Mucosa of descending colon (tissue), 3 donors: Measurements from ENCODE around the gene CLEC16A. TPM values are rescaled to one million over a fixed set of nuclear protein-coding genes. Genes with fewer than 3 reads are reported as not detected.

Experiments
- ATAC-seq: fragments of 200-7000 bp; cut with Tn5 transposase; one replicate; pipeline ENCODE4 v1.9.1; 2020; ENCODE audit warnings: mild to moderate bottlenecking, moderate library complexity
- DNase-seq, 3 donors: peaks; one replicate each; pipeline ENCODE4 v3.0.0-alpha.2; 2020
- H3K36me3 ChIP-seq: fragments of 200-600 bp; one replicate; pipeline ENCODE4 v1.8.0; 2021; ENCODE audit warnings: low read depth, mild to moderate bottlenecking
- H3K4me1 ChIP-seq: fragments of 200-600 bp; one replicate; pipeline ENCODE4 v1.8.0; 2021; ENCODE audit warnings: low read depth, mild to moderate bottlenecking
- H3K4me3 ChIP-seq: fragments of 200-600 bp; one replicate; pipeline ENCODE4 v1.8.0; 2021; ENCODE audit warnings: mild to moderate bottlenecking
- H3K9me3 ChIP-seq: fragments of 200-600 bp; one replicate; pipeline ENCODE4 v1.8.0; 2021; ENCODE audit warnings: mild to moderate bottlenecking
- intact Hi-C, 2 donors: fragments of 100-400 bp; cut with DNase I in 1 of 2; cut with micrococcal nuclease in 1 of 2; formaldehyde crosslinking; loops; one replicate each; pipeline versions ENCODE4 v1.11.0 to v1.11.1; 2022; cut with DNase I, micrococcal nuclease
- total RNA-seq, 3 donors: library from RNA; stranded (reverse); fragmentation: NEBNext Ultra II Directional in 2 of 3; extraction: Animal tissue kit (Norgen Biotek cat#: 25700) in 2 of 3; gene quantifications; one replicate each; pipeline versions ENCODE4 v1.2.1 to v1.2.4, GENCODE V29; 2021 to 2023
- TF ChIP-seq, protein P1 (sequence below): fragments of 200-600 bp; IDR thresholded peaks from one replicate; pipeline ENCODE4 v1.8.0; 2022; ENCODE audit warnings: antibody characterized with exemption, mild to moderate bottlenecking
- donor health status: DM: no; HTN: no; CAD: no; lungs with moderate emphysema.
- donor health status: DM: no; HTN: no; CAD: no.
- donor health status: DM: no; HTN: yes; CAD: no.

The CLEC16A gene
- total RNA-seq, 3 donors from 2014 or later, result 30.3 to 38.1 (median 37.1) TPM

DNA sequence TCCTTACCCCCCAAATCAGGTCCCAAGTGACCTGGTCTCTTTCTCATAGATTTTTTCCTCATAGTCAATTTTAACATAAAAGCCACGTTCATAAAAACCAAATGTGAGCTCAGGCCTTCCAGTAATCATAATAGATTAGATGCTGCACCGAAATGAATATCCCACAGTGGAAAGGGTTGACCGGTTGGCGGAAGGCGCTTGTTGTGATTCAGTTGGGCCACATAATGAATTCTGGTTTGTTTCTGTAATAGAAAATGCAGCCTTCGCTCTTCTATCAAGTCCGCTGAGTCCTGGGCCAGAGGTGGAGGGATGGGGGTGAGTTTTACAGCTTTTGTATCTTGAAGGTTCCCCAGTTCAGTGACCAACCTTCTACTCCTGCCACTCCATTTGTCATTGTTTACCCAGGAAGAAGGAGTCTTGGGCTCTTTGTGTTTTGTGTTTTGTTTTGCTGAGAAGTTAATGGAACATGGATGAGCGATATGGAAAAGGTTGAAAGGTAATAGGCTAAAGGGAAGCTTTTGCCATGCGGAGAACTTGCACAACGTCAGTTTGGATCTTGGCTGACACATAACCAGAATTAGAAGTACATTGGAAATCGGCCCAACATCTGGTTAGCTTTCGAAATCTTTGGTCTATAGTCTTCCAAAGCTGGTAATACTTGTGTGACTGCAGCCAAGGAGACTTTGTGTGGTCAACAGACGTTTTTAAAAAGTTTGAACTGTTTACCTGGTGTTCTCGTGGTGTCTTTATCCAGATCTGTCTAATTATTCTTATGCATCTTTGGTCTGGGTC, 89.5 kb downstream of the CLEC16A start:
- no peaks in the 10 kb centered on the region for H3K4me1 ChIP-seq
- no peak overlapping the region for H3K4me3 ChIP-seq
- no peaks in the 10 kb centered on the region for H3K36me3 ChIP-seq
- TF ChIP-seq, protein P1, sequence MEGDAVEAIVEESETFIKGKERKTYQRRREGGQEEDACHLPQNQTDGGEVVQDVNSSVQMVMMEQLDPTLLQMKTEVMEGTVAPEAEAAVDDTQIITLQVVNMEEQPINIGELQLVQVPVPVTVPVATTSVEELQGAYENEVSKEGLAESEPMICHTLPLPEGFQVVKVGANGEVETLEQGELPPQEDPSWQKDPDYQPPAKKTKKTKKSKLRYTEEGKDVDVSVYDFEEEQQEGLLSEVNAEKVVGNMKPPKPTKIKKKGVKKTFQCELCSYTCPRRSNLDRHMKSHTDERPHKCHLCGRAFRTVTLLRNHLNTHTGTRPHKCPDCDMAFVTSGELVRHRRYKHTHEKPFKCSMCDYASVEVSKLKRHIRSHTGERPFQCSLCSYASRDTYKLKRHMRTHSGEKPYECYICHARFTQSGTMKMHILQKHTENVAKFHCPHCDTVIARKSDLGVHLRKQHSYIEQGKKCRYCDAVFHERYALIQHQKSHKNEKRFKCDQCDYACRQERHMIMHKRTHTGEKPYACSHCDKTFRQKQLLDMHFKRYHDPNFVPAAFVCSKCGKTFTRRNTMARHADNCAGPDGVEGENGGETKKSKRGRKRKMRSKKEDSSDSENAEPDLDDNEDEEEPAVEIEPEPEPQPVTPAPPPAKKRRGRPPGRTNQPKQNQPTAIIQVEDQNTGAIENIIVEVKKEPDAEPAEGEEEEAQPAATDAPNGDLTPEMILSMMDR, result no peak
- H3K9me3 ChIP-seq, result no peaks in the 10 kb centered on the region
- DNase-seq (peak in 1 of 3 donors; percentile 44), ATAC-seq (no peak)
- intact Hi-C loops, result no loop called here

DNA sequence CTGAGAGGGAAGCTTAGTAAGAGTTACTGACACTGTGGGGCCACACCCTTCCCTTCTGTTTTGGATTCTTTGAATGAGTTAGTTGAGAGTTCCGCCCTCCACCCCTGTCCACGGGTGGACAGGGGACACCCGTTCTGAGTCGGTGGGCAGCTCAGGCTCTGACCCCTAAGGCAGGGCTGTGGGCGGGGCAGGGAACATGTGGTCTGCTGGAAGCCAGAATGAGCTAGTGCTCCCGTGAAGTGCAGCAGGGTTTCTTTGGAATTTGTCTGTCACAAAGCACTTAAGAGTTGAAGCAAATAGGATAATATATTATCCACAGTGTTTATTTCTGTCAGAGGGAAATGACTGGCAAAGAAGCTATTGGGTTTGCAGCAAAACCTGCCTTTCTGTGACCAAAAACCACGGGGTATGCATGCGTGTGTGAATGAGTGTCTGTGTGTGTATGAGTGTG, 90.1 kb downstream of the CLEC16A start:
- TF ChIP-seq, protein P1, result no peak
- intact Hi-C loops, result no loop called here
- H3K36me3 ChIP-seq, result no peaks in the 10 kb centered on the region
- no peaks in the 10 kb centered on the region for H3K4me1 ChIP-seq
- ATAC-seq (no peak), DNase-seq (peak in 1 of 3 donors; percentile 14)
- H3K4me3 ChIP-seq, result no peak overlapping the region
- no peaks in the 10 kb centered on the region for H3K9me3 ChIP-seq

DNA sequence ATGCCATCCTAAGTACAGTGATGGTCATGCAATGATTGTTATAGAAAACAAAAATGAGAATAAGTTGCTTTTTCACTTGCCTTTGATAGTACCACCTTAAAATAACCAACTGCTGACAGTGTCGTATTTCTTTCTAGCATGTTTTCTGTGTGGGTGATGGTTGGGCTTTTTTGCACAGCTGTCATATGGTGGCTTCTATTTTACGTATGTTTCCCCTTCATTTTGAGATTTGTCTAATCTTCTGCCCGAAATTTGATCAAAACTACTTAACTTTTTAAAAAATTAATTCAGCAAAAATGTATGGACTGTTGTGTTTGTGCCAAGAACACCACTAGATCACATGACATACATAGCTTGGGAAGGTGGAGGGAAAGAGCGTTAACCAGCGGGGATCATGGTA, 90.7 kb downstream of the CLEC16A start:
- DNase-seq (no peak), ATAC-seq (no peak)
- TF ChIP-seq, protein P1, result no peak
- no peak overlapping the region for H3K4me3 ChIP-seq
- no peaks in the 10 kb centered on the region for H3K36me3 ChIP-seq
- intact Hi-C loops, result no loop called here
- H3K9me3 ChIP-seq, result no peaks in the 10 kb centered on the region
- no peaks in the 10 kb centered on the region for H3K4me1 ChIP-seq

DNA sequence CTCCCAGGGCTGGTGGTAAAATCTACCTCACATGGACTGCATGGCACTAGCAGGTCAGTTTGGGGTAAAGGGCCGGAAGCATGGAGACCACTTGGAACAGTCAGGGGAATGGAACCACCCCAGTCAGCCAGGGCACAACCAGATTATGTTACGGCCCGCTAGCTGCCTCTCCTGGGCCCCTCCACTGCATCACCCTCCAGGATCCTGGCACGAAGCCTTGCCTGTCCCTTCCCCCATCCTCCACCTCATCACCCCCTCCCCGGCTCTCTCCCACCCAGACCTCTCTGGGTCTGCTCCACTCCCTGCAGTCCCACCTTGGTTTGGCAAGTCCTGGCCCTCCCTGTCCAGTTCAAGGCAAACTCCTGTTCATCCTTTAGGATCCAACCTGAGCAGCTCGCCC, 91.7 kb downstream of the CLEC16A start:
- H3K36me3 ChIP-seq, result no peaks in the 10 kb centered on the region
- no peaks in the 10 kb centered on the region for H3K4me1 ChIP-seq
- no peak overlapping the region for H3K4me3 ChIP-seq
- TF ChIP-seq, protein P1, result no peak
- intact Hi-C loops, result no loop called here
- H3K9me3 ChIP-seq, result no peaks in the 10 kb centered on the region
- ATAC-seq (no peak), DNase-seq (no peak)

DNA sequence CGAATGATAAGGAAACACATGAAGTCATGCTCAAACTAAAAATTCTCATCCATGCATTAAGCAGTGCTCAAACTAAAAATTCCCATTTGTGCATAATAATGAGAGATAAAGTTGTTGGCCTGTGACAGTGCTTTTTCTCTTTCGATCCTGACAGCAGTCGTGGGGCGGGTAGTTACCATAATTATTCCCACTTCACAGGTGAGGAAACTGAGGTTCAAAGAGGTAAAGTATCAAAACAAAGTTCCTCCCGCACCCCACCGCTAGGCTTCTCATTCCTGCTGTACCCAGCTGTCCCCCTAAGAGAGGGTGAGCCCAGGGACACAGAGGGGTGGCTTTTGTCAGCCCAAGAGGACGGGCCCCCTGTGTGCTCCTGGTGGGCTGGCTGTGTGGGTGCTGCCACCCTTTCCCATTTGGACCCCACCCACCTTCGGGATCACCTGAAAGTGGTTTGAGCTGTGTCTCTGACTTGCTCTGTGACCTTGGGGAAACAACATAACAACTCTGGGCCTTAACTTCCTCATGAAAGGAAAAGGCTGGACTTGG, 92.6 kb downstream of the CLEC16A start:
- TF ChIP-seq, protein P1, result no peak
- H3K9me3 ChIP-seq, result no peaks in the 10 kb centered on the region
- no peak overlapping the region for H3K4me3 ChIP-seq
- intact Hi-C loops, result no loop called here
- no peaks in the 10 kb centered on the region for H3K36me3 ChIP-seq
- no peak for DNase-seq
- no peak for ATAC-seq
- no peaks in the 10 kb centered on the region for H3K4me1 ChIP-seq
